Non-pigmented ciliary epithelial cell (primary cell): Measurements from ENCODE around the gene STXBP4.

Experiments used
- DNase-seq: peaks from one replicate; pipeline ENCODE4 v3.0.0-alpha.2; 2010; ENCODE audit warnings: low read depth

The STXBP4 gene

GRCh38 chr17:54971147-54971546 lies 2.6 kb downstream of the STXBP4 start:
- no peak for DNase-seq

- no peak for DNase-seq
These were observed 3.3 kb downstream of the STXBP4 start for GRCh38 chr17:54971901-54972300.

- DNase-seq = no peak
These were observed 4.0 kb downstream of the STXBP4 start for GRCh38 chr17:54972406-54973138.

GRCh38 chr17:54974759-54975158 lies 6.2 kb downstream of the STXBP4 start:
- no peak for DNase-seq

- DNase-seq = no peak
These were observed 7.8 kb downstream of the STXBP4 start for GRCh38 chr17:54976316-54976715.

- no peak for DNase-seq
These were observed 9.2 kb downstream of the STXBP4 start for GRCh38 chr17:54977744-54978143.

GRCh38 chr17:54979657-54980056 lies 11.1 kb downstream of the STXBP4 start:
- no peak for DNase-seq

GRCh38 chr17:54980375-54980774 lies 11.8 kb downstream of the STXBP4 start:
- DNase-seq = no peak

GRCh38 chr17:54982399-54982798 lies 13.8 kb downstream of the STXBP4 start:
- no peak for DNase-seq

GRCh38 chr17:54983260-54983659 lies 14.7 kb downstream of the STXBP4 start:
- no peak for DNase-seq

GRCh38 chr17:54985476-54985875 lies 16.9 kb downstream of the STXBP4 start:
- no peak for DNase-seq

GRCh38 chr17:54990118-54990517 lies 21.6 kb downstream of the STXBP4 start:
- no peak for DNase-seq

- DNase-seq = no peak
These were observed 23.0 kb downstream of the STXBP4 start for GRCh38 chr17:54991567-54991966.

- peak; percentile 18 for DNase-seq
These were observed 24.5 kb downstream of the STXBP4 start for GRCh38 chr17:54992797-54993639.

GRCh38 chr17:54996441-54996840 lies 27.9 kb downstream of the STXBP4 start:
- no peak for DNase-seq

GRCh38 chr17:55002458-55002857 lies 33.9 kb downstream of the STXBP4 start:
- no peak for DNase-seq

GRCh38 chr17:55004484-55004883 lies 35.9 kb downstream of the STXBP4 start:
- DNase-seq = no peak

GRCh38 chr17:55005520-55005919 lies 37.0 kb downstream of the STXBP4 start:
- DNase-seq = no peak

GRCh38 chr17:55023626-55024025 lies 55.1 kb downstream of the STXBP4 start:
- DNase-seq = no peak

- no peak for DNase-seq
These were observed 69.3 kb downstream of the STXBP4 start for GRCh38 chr17:55037828-55038227.

- no peak for DNase-seq
These were observed 69.7 kb downstream of the STXBP4 start for GRCh38 chr17:55038291-55038690.

GRCh38 chr17:55040611-55041010 lies 72.0 kb downstream of the STXBP4 start:
- no peak for DNase-seq

GRCh38 chr17:55053855-55054254 lies 85.3 kb downstream of the STXBP4 start:
- DNase-seq = no peak
